Gastrocnemius medialis (tissue), 4 donors: Measurements from ENCODE around the gene HTR5A.

Source experiments
- POLR2A ChIP-seq, 2 donors: fragments of 450-650 bp; IDR thresholded peaks; one replicate each; pipeline ENCODE4 v1.6.1; 2017; ENCODE audit warnings: antibody characterized with exemption in 2 of 2, mild to moderate bottlenecking in 2 of 2, moderate library complexity in 2 of 2
- TF ChIP-seq, protein P1 (sequence below), 5 experiments: fragments of 450-650 bp in 3 of 5; fragments of 200-600 bp in 2 of 5; sonication (generic) in 2 of 5; IDR thresholded peaks in 4 of 5; conservative IDR thresholded peaks in 1 of 5; 1 replicate in 4 of 5; 2 replicates in 1 of 5; pipeline ENCODE4 v1.5.1; 2016 to 2019; ENCODE audit warnings: antibody characterized with exemption in 5 of 5, mild to moderate bottlenecking in 3 of 5, moderate library complexity in 3 of 5

DNA sequence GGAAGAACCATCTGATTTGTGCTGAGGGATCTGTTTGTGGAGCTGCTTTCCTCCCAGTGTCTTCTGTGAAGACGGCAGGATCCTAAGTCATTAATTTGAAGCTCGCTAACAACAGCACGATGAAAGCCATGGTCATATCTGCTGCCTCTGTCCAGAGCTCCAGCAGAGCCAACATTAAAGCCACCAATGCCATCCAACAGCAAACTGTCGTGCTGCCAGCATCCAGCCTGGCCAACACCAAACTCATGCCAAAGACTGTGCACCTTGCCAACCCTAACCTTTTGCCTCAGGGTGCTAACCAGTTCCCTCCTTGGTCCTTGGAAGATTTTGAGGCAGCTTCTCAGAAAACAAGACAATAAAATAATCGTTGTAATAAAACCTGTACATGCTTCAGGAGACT, 36.2 kb downstream of the HTR5A start:
- TF ChIP-seq, protein P1, sequence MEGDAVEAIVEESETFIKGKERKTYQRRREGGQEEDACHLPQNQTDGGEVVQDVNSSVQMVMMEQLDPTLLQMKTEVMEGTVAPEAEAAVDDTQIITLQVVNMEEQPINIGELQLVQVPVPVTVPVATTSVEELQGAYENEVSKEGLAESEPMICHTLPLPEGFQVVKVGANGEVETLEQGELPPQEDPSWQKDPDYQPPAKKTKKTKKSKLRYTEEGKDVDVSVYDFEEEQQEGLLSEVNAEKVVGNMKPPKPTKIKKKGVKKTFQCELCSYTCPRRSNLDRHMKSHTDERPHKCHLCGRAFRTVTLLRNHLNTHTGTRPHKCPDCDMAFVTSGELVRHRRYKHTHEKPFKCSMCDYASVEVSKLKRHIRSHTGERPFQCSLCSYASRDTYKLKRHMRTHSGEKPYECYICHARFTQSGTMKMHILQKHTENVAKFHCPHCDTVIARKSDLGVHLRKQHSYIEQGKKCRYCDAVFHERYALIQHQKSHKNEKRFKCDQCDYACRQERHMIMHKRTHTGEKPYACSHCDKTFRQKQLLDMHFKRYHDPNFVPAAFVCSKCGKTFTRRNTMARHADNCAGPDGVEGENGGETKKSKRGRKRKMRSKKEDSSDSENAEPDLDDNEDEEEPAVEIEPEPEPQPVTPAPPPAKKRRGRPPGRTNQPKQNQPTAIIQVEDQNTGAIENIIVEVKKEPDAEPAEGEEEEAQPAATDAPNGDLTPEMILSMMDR (IDR thresholded peaks at IDR 0.05 in 4 of 5, conservative IDR thresholded peaks at IDR 0.05 in 1 of 5) = no peak
- TF ChIP-seq POLR2A (IDR thresholded peaks at IDR 0.05) = no peak
